ENCODE data around the gene ADAP1.

Gene ADAP1

DNA sequence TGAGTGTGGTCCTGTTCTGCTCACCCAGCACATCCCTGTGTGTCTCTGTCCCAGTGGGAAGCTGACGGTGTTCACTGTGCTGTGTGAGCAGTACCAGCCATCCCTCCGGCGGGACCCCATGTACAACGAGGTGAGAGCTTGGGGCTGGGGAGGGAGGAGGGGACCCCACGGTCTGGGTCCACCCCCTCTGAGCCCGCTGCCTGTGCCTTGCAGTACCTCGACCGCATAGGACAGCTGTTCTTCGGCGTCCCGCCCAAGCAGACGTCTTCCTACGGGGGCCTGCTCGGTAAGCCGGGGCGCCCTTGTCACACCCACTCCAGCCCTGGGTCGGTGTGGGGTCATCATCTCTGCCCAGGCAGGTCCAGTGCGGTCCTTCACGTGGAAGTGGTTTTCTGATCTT, 60.8 kb downstream of the ADAP1 start:
- Histone ChIP-seq H3K4me1 (ENCODE audit: insufficient read depth, low read length, poor library complexity, severe bottlenecking) (no peaks in the 10 kb centered on the region), H3F3A (ENCODE audit: low read depth) (no peaks in the 10 kb centered on the region), H3K9me3 (ENCODE audit: insufficient read depth, low read depth, low read length) (no peaks in the 10 kb centered on the region), H3K9ac (ENCODE audit: low read depth, low read length, poor library complexity, severe bottlenecking) (no peak overlapping the region), H3K79me2 (ENCODE audit: insufficient read depth, low read length) (no peaks in the 10 kb centered on the region), H3K4me3 (ENCODE audit: low read length, poor library complexity, severe bottlenecking) (no peak overlapping the region), H2AFZ (ENCODE audit: low read length) (no peak overlapping the region), H4K20me1 (ENCODE audit: insufficient read depth, low read length, poor library complexity, severe bottlenecking) (no peaks in the 10 kb centered on the region), H3K27me3 (ENCODE audit: insufficient read depth, low read length, poor library complexity, severe bottlenecking) (no peaks in the 10 kb centered on the region), H3K4me2 (ENCODE audit: low read depth, low read length, poor library complexity, severe bottlenecking) (no peak overlapping the region), H3K36me3 (ENCODE audit: insufficient read depth, low read length) (peaks cover 76% of the 10 kb centered on the region; the same call in 1 of the 2 replicates), H3K9me2 (replicated peaks; ENCODE audit: low read depth, low read length) (no peaks in the 10 kb centered on the region)
- TF ChIP-seq, protein P1, sequence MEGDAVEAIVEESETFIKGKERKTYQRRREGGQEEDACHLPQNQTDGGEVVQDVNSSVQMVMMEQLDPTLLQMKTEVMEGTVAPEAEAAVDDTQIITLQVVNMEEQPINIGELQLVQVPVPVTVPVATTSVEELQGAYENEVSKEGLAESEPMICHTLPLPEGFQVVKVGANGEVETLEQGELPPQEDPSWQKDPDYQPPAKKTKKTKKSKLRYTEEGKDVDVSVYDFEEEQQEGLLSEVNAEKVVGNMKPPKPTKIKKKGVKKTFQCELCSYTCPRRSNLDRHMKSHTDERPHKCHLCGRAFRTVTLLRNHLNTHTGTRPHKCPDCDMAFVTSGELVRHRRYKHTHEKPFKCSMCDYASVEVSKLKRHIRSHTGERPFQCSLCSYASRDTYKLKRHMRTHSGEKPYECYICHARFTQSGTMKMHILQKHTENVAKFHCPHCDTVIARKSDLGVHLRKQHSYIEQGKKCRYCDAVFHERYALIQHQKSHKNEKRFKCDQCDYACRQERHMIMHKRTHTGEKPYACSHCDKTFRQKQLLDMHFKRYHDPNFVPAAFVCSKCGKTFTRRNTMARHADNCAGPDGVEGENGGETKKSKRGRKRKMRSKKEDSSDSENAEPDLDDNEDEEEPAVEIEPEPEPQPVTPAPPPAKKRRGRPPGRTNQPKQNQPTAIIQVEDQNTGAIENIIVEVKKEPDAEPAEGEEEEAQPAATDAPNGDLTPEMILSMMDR (conservative IDR thresholded peaks at IDR 0.05; ENCODE audit: low read length), result no peak
- TF ChIP-seq EZH2phosphoT487 (IDR thresholded peaks at IDR 0.05; ENCODE audit: borderline replicate concordance), result no peak

DNA sequence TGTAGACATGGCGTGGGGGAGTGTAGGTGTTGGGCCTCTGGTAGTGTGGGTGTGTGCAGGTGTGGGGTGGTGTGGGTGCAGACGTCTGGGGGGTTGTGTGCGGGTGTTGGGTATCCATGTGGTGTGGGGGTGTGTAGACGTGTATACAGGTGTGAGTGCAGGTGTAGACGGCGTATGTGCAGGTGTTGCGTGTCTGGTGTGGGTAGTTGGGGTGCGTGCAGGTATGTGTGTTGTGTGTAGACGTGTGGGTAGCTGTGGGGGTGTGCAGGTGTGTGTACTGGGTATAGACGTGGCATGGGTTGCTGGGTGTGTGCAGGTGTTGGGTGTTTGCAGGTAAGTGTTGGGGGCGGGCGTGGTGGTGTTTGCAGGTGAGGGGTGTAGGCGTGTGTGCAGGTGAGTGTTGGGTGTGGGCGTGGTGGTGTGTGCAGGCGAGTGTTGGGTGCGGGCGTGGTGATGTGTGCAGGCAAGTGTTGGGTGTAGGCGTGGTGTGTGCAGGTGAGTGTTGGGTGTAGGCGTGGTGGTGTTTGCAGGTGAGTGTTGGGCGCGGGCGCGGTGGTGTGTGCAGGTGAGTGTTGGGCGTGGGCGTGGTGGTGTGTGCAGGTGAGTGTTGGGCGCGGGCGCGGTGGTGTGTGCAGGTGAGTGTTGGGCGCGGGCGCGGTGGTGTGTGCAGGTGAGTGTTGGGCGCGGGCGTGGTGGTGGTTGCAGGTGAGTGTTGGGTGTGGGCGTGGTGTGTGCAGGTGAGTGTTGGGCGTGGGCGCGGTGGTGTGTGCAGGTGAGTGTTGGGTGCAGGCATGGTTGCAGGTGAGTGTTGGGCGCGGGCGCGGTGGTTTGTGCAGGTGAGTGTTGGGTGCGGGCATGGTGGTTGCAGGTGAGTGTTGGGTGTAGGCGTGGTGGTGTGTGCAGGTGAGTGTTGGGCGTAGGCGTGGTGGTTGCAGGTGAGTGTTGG, 61.6 kb downstream of the ADAP1 start:
- H3K9me2 ChIP-seq (replicated peaks; ENCODE audit: low read depth, low read length), result no peaks in the 10 kb centered on the region
- TF ChIP-seq, protein P1 (conservative IDR thresholded peaks at IDR 0.05; ENCODE audit: low read length), result no peak
- no peak for TF ChIP-seq EZH2phosphoT487 (IDR thresholded peaks at IDR 0.05; ENCODE audit: borderline replicate concordance)
- no peak overlapping the region for H2AFZ ChIP-seq (ENCODE audit: low read length)
- no peak overlapping the region for H3K4me2 ChIP-seq (ENCODE audit: low read depth, low read length, poor library complexity, severe bottlenecking)
- peaks cover 84% of the 10 kb centered on the region; the same call in 1 of the 2 replicates for H3K36me3 ChIP-seq (ENCODE audit: insufficient read depth, low read length)
- H3F3A ChIP-seq (ENCODE audit: low read depth), result no peaks in the 10 kb centered on the region
- no peaks in the 10 kb centered on the region for H3K79me2 ChIP-seq (ENCODE audit: insufficient read depth, low read length)
- H3K9me3 ChIP-seq (ENCODE audit: insufficient read depth, low read depth, low read length), result no peaks in the 10 kb centered on the region
- H3K4me3 ChIP-seq (ENCODE audit: low read length, poor library complexity, severe bottlenecking), result no peak overlapping the region
- no peaks in the 10 kb centered on the region for H3K27me3 ChIP-seq (ENCODE audit: insufficient read depth, low read length, poor library complexity, severe bottlenecking)
- H3K4me1 ChIP-seq (ENCODE audit: insufficient read depth, low read length, poor library complexity, severe bottlenecking), result no peaks in the 10 kb centered on the region
- no peaks in the 10 kb centered on the region for H4K20me1 ChIP-seq (ENCODE audit: insufficient read depth, low read length, poor library complexity, severe bottlenecking)
- H3K9ac ChIP-seq (ENCODE audit: low read depth, low read length, poor library complexity, severe bottlenecking), result no peak overlapping the region

DNA sequence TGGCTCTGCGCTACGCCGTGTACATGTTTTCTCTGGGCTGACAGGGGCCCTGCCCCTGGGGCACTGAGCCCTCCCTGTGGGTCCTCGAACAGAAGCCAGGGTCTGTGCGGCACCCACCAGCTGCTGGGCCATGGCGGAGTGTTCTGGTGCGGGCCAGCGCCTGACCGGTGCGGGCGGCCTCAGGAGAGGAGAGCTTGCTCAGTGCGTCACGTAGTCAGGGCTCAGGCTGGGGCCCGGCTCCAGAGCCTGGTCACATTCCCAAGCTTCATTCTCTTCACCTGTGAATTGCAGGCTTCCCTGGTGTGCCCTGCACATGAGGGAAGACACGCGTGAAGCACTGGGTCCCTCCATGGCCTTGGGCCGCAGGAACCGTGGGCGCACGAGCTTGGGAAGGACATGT, 62.7 kb downstream of the ADAP1 start:
- Histone ChIP-seq H3K4me2 (ENCODE audit: low read depth, low read length, poor library complexity, severe bottlenecking) (no peak overlapping the region), H3F3A (ENCODE audit: low read depth) (no peaks in the 10 kb centered on the region), H3K4me3 (ENCODE audit: low read length, poor library complexity, severe bottlenecking) (no peak overlapping the region), H3K9me2 (replicated peaks; ENCODE audit: low read depth, low read length) (no peaks in the 10 kb centered on the region), H4K20me1 (ENCODE audit: insufficient read depth, low read length, poor library complexity, severe bottlenecking) (no peaks in the 10 kb centered on the region), H3K36me3 (ENCODE audit: insufficient read depth, low read length) (peaks cover 91% of the 10 kb centered on the region; the same call in 1 of the 2 replicates), H3K9ac (ENCODE audit: low read depth, low read length, poor library complexity, severe bottlenecking) (no peak overlapping the region), H3K27me3 (ENCODE audit: insufficient read depth, low read length, poor library complexity, severe bottlenecking) (no peaks in the 10 kb centered on the region), H3K79me2 (ENCODE audit: insufficient read depth, low read length) (peaks cover 2% of the 10 kb centered on the region; the same call in 1 of the 2 replicates), H2AFZ (ENCODE audit: low read length) (no peak overlapping the region), H3K4me1 (ENCODE audit: insufficient read depth, low read length, poor library complexity, severe bottlenecking) (no peaks in the 10 kb centered on the region), H3K9me3 (ENCODE audit: insufficient read depth, low read depth, low read length) (no peaks in the 10 kb centered on the region)
- no peak for TF ChIP-seq EZH2phosphoT487 (IDR thresholded peaks at IDR 0.05; ENCODE audit: borderline replicate concordance)
- TF ChIP-seq, protein P1 (conservative IDR thresholded peaks at IDR 0.05; ENCODE audit: low read length), result no peak

Data from Loucy (cell line).